ENCODE results near the gene DOCK11. TPM values are rescaled to one million over a fixed set of nuclear protein-coding genes. Genes with fewer than 3 reads are reported as not detected.
"Not testable (repeated sequence)": the region's sequence is repeated elsewhere in the genome, so short reads cannot be mapped to it uniquely, and the experiment has no call there.

The DOCK11 gene
- total RNA-seq, 2 donors from 2014 or later: 4.9 to 15.8 TPM

- Histone ChIP-seq H3K4me3 (no peak overlapping the region), H3K27me3 (no peaks in the 10 kb centered on the region), H3K9me3 (no peaks in the 10 kb centered on the region), H3K4me1 (no peaks in the 10 kb centered on the region), H3K27ac (no peak overlapping the region), H3K36me3 (replicated peaks in 1 of 2; ENCODE audit: insufficient read depth in 1 of 2, low read depth in 2 of 2) (no peaks in the 10 kb centered on the region)
- no peak for DNase-seq
- whole genome bisulfite sequencing, 2 donors: 72 to 84% methylated on average over 5 to 6 of the region's 6 CpGs
- intact Hi-C loops (cut with DNase I): no loop called here
- ATAC-seq: no peak
- TF ChIP-seq CTCF (IDR thresholded peaks at IDR 0.05): no peak
- no peak for TF ChIP-seq POLR2A (IDR thresholded peaks at IDR 0.05)
Observed at GRCh38 chrX:118694638-118695037, 199.0 kb downstream of the DOCK11 start.

GRCh38 chrX:118698516-118699170 is 203.0 kb downstream of the DOCK11 start:
- TF ChIP-seq POLR2A (IDR thresholded peaks at IDR 0.05) (no peak), CTCF (IDR thresholded peaks at IDR 0.05) (no peak)
- Histone ChIP-seq H3K9me3 (no peaks in the 10 kb centered on the region), H3K4me1 (no peaks in the 10 kb centered on the region), H3K27ac (no peak overlapping the region), H3K27me3 (no peaks in the 10 kb centered on the region), H3K36me3 (replicated peaks in 1 of 2; ENCODE audit: insufficient read depth in 1 of 2, low read depth in 2 of 2) (no peaks in the 10 kb centered on the region), H3K4me3 (no peak overlapping the region)
- intact Hi-C loops (cut with DNase I): no loop called here
- DNase-seq (peak in 1 of 4 donors; percentile 28), ATAC-seq (no peak)
- 66 to 85% methylated on average over 5 of the region's 5 CpGs for WGBS, 2 donors

DNA sequence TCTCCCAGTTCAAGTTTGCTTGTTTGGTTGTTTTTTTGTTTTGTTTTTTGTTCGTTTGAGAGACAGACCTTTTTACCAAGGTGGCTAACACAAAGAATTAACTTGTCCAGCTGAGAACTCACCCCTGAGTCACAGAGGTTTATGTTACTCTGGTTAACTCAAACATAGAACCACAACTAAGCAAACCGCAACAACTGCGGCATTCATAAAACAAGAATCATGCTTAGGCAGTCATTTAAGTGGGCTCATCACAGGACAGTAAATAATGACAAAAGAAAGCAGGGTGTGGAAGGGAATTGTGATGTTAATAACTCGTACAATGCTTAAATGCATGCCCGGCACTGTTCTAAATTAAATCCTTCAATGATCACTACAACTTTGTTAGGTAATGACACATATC is 207.1 kb downstream of the DOCK11 start:
- Histone ChIP-seq H3K4me3 (no peak overlapping the region), H3K4me1 (no peaks in the 10 kb centered on the region), H3K9me3 (no peaks in the 10 kb centered on the region), H3K27me3 (no peaks in the 10 kb centered on the region), H3K36me3 (replicated peaks in 1 of 2; ENCODE audit: insufficient read depth in 1 of 2, low read depth in 2 of 2) (no peaks in the 10 kb centered on the region), H3K27ac (no peak overlapping the region)
- DNase-seq (no peak), ATAC-seq (no peak)
- intact Hi-C loops (cut with DNase I): no loop called here
- 86 to 90% methylated on average over 5 of the region's 5 CpGs for WGBS, 2 donors
- TF ChIP-seq CTCF (IDR thresholded peaks at IDR 0.05) (no peak), POLR2A (IDR thresholded peaks at IDR 0.05) (no peak)

DNA sequence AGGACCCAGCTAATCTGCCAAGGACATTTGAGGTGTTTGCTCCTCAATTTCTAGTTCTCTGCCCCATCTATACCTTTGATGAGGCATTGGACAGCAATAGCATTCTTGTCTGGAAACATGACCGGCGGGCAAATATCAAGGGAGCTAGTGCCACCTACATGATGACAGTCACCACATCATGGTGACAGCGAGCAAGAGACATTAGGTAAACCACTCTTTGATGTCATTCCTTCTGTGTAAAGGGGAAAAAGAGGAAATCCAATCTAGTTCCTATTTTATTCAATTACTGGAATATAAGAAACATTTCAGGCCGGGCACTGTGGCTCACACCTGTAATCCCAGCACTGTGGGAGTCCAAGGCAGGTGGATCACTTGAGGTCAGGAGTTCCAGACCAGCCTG is 211.1 kb downstream of the DOCK11 start:
- 90 to 96% methylated on average over 4 of the region's 4 CpGs for WGBS, 2 donors
- H3K36me3 ChIP-seq (replicated peaks in 1 of 2; ENCODE audit: insufficient read depth in 1 of 2, low read depth in 2 of 2): no peaks in the 10 kb centered on the region
- no peaks in the 10 kb centered on the region for H3K9me3 ChIP-seq
- H3K27ac ChIP-seq: no peak overlapping the region
- intact Hi-C loops (cut with DNase I): no loop called here
- H3K4me3 ChIP-seq: no peak overlapping the region
- DNase-seq (no peak), ATAC-seq (no peak)
- no peaks in the 10 kb centered on the region for H3K4me1 ChIP-seq
- TF ChIP-seq POLR2A (IDR thresholded peaks at IDR 0.05): no peak
- TF ChIP-seq CTCF (IDR thresholded peaks at IDR 0.05): no peak
- H3K27me3 ChIP-seq: no peaks in the 10 kb centered on the region

GRCh38 chrX:118714521-118714920 is 218.9 kb downstream of the DOCK11 start:
- Histone ChIP-seq H3K36me3 (replicated peaks in 1 of 2; ENCODE audit: insufficient read depth in 1 of 2, low read depth in 2 of 2) (no peaks in the 10 kb centered on the region), H3K4me1 (no peaks in the 10 kb centered on the region), H3K9me3 (no peaks in the 10 kb centered on the region), H3K27me3 (no peaks in the 10 kb centered on the region), H3K4me3 (no peak overlapping the region), H3K27ac (no peak overlapping the region)
- 86 to 100% methylated on average over 1 of the region's 1 CpG for WGBS, 2 donors
- ATAC-seq (no peak), DNase-seq (no peak)
- intact Hi-C loops (cut with DNase I): no loop called here
- TF ChIP-seq POLR2A (IDR thresholded peaks at IDR 0.05) (no peak), CTCF (IDR thresholded peaks at IDR 0.05) (no peak)

DNA sequence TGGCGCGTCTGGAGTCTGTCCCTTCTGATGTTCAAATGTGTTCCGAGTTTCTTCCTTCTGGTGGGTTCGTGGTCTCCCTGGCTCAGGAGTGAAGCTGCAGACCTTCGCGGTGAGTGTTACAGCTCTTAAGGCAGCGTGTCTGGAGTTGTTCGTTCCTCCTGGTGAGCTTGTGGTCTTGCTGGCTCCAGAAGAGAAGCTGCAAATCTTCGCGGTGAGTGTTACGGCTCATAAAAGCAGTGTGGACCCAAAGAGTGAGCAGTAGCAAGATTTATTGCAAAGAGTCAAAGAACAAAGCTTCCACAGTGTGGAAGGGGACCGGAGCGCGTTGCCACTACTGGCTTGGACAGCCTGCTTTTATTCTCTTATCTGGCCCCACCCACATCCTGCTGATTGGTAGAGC is 220.3 kb downstream of the DOCK11 start:
- DNase-seq; H3K4me1 ChIP-seq; H3K4me3 ChIP-seq; ATAC-seq; H3K36me3 ChIP-seq (replicated peaks in 1 of 2; ENCODE audit: insufficient read depth in 1 of 2, low read depth in 2 of 2); H3K27me3 ChIP-seq; intact Hi-C loops (cut with DNase I); H3K9me3 ChIP-seq; H3K27ac ChIP-seq: not testable (repeated sequence)
- 92 to 100% methylated on average over 4 to 9 of the region's 14 CpGs for WGBS, 2 donors

DNA sequence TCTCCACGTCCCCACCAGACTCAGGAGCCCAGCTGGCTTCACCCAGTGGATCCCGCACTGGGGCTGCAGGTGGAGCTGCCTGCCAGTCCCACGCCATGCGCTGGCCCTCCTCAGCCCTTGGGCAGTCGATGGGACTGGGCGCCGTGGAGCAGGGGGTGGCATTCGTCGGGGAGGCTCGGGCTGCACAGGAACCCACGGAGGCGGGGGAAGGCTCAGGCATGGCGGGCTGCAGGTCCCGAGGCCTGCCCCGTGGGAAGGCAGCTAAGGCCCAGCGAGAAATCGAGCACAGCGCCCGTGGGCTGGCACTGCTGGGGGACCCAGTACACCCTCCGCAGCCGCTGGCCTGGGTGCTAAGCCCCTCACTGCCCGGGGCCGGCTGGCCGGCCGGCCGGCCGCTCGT is 221.2 kb downstream of the DOCK11 start:
- H3K27me3 ChIP-seq; H3K4me1 ChIP-seq; intact Hi-C loops (cut with DNase I); H3K4me3 ChIP-seq; H3K9me3 ChIP-seq; DNase-seq; H3K36me3 ChIP-seq (replicated peaks in 1 of 2; ENCODE audit: insufficient read depth in 1 of 2, low read depth in 2 of 2); ATAC-seq; H3K27ac ChIP-seq: not testable (repeated sequence)
- no CpG with 5 or more reads among the region's 28 CpGs for WGBS, 2 donors

Data from body of pancreas (tissue), 4 donors.